Adrenal gland (tissue), 5 donors: ENCODE measurements around the gene CDH4.

Experiments used
- CTCF ChIP-seq, 6 experiments: fragments of 450-650 bp in 4 of 6; fragments of 200-600 bp in 2 of 6; sonication (generic) in 1 of 6; IDR thresholded peaks; 1 replicate in 5 of 6; 2 replicates in 1 of 6; pipeline versions ENCODE4 v1.5.1 to v1.8.0; 2016 to 2021; ENCODE audit warnings: antibody characterized with exemption in 6 of 6, mild to moderate bottlenecking in 2 of 6, moderate library complexity in 1 of 6
- POLR2A ChIP-seq, 2 donors: fragments of 450-650 bp; IDR thresholded peaks; one replicate each; pipeline ENCODE4 v1.6.1; 2017; ENCODE audit warnings: antibody characterized with exemption in 2 of 2, mild to moderate bottlenecking in 2 of 2, moderate library complexity in 1 of 2
- donor health status: DM: no; HTN: no; CAD: no.

GRCh38 chr20:61758564-61759200, 506.6 kb downstream of the CDH4 start:
- TF ChIP-seq CTCF (IDR thresholded peaks at IDR 0.05) (no peak), POLR2A (IDR thresholded peaks at IDR 0.05) (no peak)
